ENCODE data around the gene RPS19BP1.

RPS19BP1 gene

GRCh38 chr22:39479254-39479653, 53.3 kb downstream of the RPS19BP1 start:
- Histone ChIP-seq H3K27ac (ENCODE audit: low read length) (no peak overlapping the region), H3K4me3 (ENCODE audit: low read length) (no peak overlapping the region), H3K27me3 (ENCODE audit: control insufficient read depth, insufficient read depth, low read length) (no peaks in the 10 kb centered on the region), H3K36me3 (ENCODE audit: control insufficient read depth, insufficient read depth, low read length) (no peaks in the 10 kb centered on the region), H3K4me1 (ENCODE audit: control insufficient read depth, insufficient read depth, low read length) (peaks cover 2% of the 10 kb centered on the region), H3K9me3 (ENCODE audit: control insufficient read depth, insufficient read depth, low read length) (no peaks in the 10 kb centered on the region)
- no peak for DNase-seq (ENCODE audit: low read depth, low spot score)
- WGBS (ENCODE audit: insufficient coverage, insufficient read length): no CpG with 5 or more reads among the region's 3 CpGs
